ENCODE results near the gene PSMD8.

DNA sequence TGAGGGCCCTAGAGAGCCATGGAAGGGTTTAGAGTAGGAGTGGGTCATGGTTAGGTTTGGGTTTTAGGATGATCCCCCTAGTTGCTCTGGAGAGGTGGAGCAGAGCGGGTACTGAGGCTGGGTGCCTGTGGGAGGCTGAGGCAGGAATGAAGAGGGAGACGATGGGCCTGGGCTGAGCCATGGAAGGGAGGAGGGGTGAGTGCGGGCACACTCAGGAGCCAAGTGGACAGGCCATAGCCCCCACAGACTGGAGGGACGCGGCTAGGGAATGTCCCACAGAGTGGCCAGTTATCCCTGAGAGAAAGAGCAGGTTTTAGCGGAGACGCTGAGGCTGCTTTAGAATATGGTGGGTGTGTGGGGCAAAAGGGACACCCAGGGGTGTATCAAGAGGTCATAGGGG lies 44.7 kb upstream of the PSMD8 start:
- TF ChIP-seq, protein P1, sequence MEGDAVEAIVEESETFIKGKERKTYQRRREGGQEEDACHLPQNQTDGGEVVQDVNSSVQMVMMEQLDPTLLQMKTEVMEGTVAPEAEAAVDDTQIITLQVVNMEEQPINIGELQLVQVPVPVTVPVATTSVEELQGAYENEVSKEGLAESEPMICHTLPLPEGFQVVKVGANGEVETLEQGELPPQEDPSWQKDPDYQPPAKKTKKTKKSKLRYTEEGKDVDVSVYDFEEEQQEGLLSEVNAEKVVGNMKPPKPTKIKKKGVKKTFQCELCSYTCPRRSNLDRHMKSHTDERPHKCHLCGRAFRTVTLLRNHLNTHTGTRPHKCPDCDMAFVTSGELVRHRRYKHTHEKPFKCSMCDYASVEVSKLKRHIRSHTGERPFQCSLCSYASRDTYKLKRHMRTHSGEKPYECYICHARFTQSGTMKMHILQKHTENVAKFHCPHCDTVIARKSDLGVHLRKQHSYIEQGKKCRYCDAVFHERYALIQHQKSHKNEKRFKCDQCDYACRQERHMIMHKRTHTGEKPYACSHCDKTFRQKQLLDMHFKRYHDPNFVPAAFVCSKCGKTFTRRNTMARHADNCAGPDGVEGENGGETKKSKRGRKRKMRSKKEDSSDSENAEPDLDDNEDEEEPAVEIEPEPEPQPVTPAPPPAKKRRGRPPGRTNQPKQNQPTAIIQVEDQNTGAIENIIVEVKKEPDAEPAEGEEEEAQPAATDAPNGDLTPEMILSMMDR (IDR thresholded peaks at IDR 0.05): no peak
- TF ChIP-seq POLR2A (IDR thresholded peaks at IDR 0.05): no peak

Measured in heart left ventricle (tissue), 13 donors.